ENCODE results near the gene TCTA. TPM values are rescaled to one million over a fixed set of nuclear protein-coding genes. Genes with fewer than 3 reads are reported as not detected.
A peak's percentile ranks its signal among the peaks of the same experiment; 100 is the strongest.

Gene TCTA
- total and polyA plus RNA-seq, 10 of the 15 experiments (the other 5 are each of a cell fraction or from before 2014, with no cell fraction given) = 6.5 to 30.5 (median 18.3) TPM

- in situ Hi-C loops (cut with MboI) (no loop called here), intact Hi-C loops (cut with micrococcal nuclease; ENCODE audit: unreplicated experiment) (no loop called here)
- DNase-seq (ENCODE audit: low read depth, low spot score) (no peak), ATAC-seq (no peak), FAIRE-seq (no peak)
- ChIA-PET POLR2A (interaction anchor here (0.5 to 1.7 kb wide), 6 partner anchors 10 to 104 kb away, joined by 3 to 7 read pairs (median 3); partner anchors contain the start of gene DAG1), SMC1A (ENCODE audit: uncharacterized antibody, unreplicated experiment) (interaction anchor here (0.8 to 1.8 kb wide), 4 partner anchors 12 to 291 kb away, joined by 3 to 7 read pairs (median 4); no protein-coding TSS in a partner anchor), RAD21 (ENCODE audit: unreplicated experiment) (no interaction called here), CTCF (interaction anchor here (0.8 to 1.4 kb wide), 4 partner anchors 10 to 120 kb away, joined by 3 read pairs; no protein-coding TSS in a partner anchor)
- Histone ChIP-seq H3K4me1 (ENCODE audit: control insufficient read depth, insufficient read depth, low read length) (peaks cover 5% of the 10 kb centered on the region; the same call in 1 of the 2 replicates), H3K9ac (ENCODE audit: control insufficient read depth, insufficient read depth, low read length) (no peak overlapping the region), H3K4me3 (no peak overlapping the region), H3K27me3 (replicated peaks in 1 of 2; ENCODE audit: control insufficient read depth in 2 of 2, insufficient read depth in 2 of 2, low read length in 1 of 2) (no peaks in the 10 kb centered on the region), H4K20me1 (ENCODE audit: control insufficient read depth, insufficient read depth) (no peaks in the 10 kb centered on the region), H3K9me3 (replicated peaks; ENCODE audit: control insufficient read depth, insufficient read depth, low read length) (no peaks in the 10 kb centered on the region), H3K4me2 (ENCODE audit: control insufficient read depth, insufficient read depth) (no peak overlapping the region), H3K36me3 (ENCODE audit: control insufficient read depth in 2 of 2, insufficient read depth in 2 of 2, low read length in 1 of 2) (no peaks in the 10 kb centered on the region), H3K27ac (ENCODE audit: control insufficient read depth, insufficient read depth) (no peak overlapping the region), H3K79me2 (ENCODE audit: control insufficient read depth, insufficient read depth, low read length) (no peaks in the 10 kb centered on the region), H2AFZ (ENCODE audit: control insufficient read depth, low read depth, low read length) (no peak overlapping the region)
- no peak for TF ChIP-seq IRF5 (IDR thresholded peaks at IDR 0.05; ENCODE audit: borderline replicate concordance)
- TF ChIP-seq TARDBP (IDR thresholded peaks at IDR 0.05; ENCODE audit: borderline replicate concordance) = no peak
- no TSS peak for BruUV-seq (replicated peaks)
- 39% methylated on average over 4 of the region's 4 CpGs for WGBS (ENCODE audit: insufficient coverage, insufficient replicate concordance, low lambda C conversion rate, missing lambda C conversion rate)
Observed at GRCh38 chr3:49460956-49461355, 48.7 kb downstream of the TCTA start.

- H3K9me3 ChIP-seq (replicated peaks; ENCODE audit: control insufficient read depth, insufficient read depth, low read length) = no peaks in the 10 kb centered on the region
- RAD21 ChIA-PET (ENCODE audit: unreplicated experiment) = interaction anchor here (0.6 kb wide), 1 partner anchor 18 kb away, joined by 3 read pairs; no protein-coding TSS in a partner anchor
- H3K27me3 ChIP-seq (replicated peaks in 1 of 2; ENCODE audit: control insufficient read depth in 2 of 2, insufficient read depth in 2 of 2, low read length in 1 of 2) = no peaks in the 10 kb centered on the region
- H2AFZ ChIP-seq (ENCODE audit: control insufficient read depth, low read depth, low read length) = peak overlapping the region; percentile 52
- H4K20me1 ChIP-seq (ENCODE audit: control insufficient read depth, insufficient read depth) = no peaks in the 10 kb centered on the region
- FAIRE-seq (no peak), DNase-seq (ENCODE audit: low read depth, low spot score) (no peak), ATAC-seq (peak; percentile 76)
- H3K4me1 ChIP-seq (ENCODE audit: control insufficient read depth, insufficient read depth, low read length) = peaks cover 5% of the 10 kb centered on the region; the same call in 1 of the 2 replicates
- no peak overlapping the region for H3K4me3 ChIP-seq
- no peak overlapping the region for H3K4me2 ChIP-seq (ENCODE audit: control insufficient read depth, insufficient read depth)
- H3K36me3 ChIP-seq (ENCODE audit: control insufficient read depth in 2 of 2, insufficient read depth in 2 of 2, low read length in 1 of 2) = no peaks in the 10 kb centered on the region
- POLR2A ChIA-PET = interaction anchor here (0.5 to 1.7 kb wide), 3 partner anchors 9 to 105 kb away, joined by 3 to 7 read pairs (median 5); partner anchors contain the start of gene DAG1
- SMC1A ChIA-PET (ENCODE audit: uncharacterized antibody, unreplicated experiment) = interaction anchor here (0.8 to 1.2 kb wide), 2 partner anchors 18 to 125 kb away, joined by 3 to 4 read pairs; no protein-coding TSS in a partner anchor
- no peak overlapping the region for H3K27ac ChIP-seq (ENCODE audit: control insufficient read depth, insufficient read depth)
- H3K79me2 ChIP-seq (ENCODE audit: control insufficient read depth, insufficient read depth, low read length) = no peaks in the 10 kb centered on the region
- H3K9ac ChIP-seq (ENCODE audit: control insufficient read depth, insufficient read depth, low read length) = peak overlapping the region; percentile 21; the same call in 1 of the 2 replicates
- 0% methylated on average over 1 of the region's 1 CpG for WGBS (ENCODE audit: insufficient coverage, insufficient replicate concordance, low lambda C conversion rate, missing lambda C conversion rate)
- in situ Hi-C loops (cut with MboI) = no loop called here
- intact Hi-C loops (cut with micrococcal nuclease; ENCODE audit: unreplicated experiment) = no loop called here
- no TSS peak for BruUV-seq (replicated peaks)
- CTCF ChIA-PET = interaction anchor here (0.8 to 1.4 kb wide), 2 partner anchors 32 to 45 kb away, joined by 3 read pairs; no protein-coding TSS in a partner anchor
- no peak for TF ChIP-seq FOXK2 (IDR thresholded peaks at IDR 0.05)
- no peak for TF ChIP-seq CHD4 (IDR thresholded peaks at IDR 0.05)
- no peak for TF ChIP-seq PKNOX1 (IDR thresholded peaks at IDR 0.05)
- TF ChIP-seq BCL11A (IDR thresholded peaks at IDR 0.05; ENCODE audit: low read depth, low read length) = no peak
- no peak for TF ChIP-seq CREB1 (IDR thresholded peaks at IDR 0.05; ENCODE audit: low read depth)
- TF ChIP-seq SUPT20H (IDR thresholded peaks at IDR 0.05; ENCODE audit: borderline replicate concordance, control insufficient read depth, low read depth, low read length) = no peak
- no peak for TF ChIP-seq USF1 (IDR thresholded peaks at IDR 0.05; ENCODE audit: borderline replicate concordance, extremely low read length, insufficient read depth, low read depth, low read length)
Observed at GRCh38 chr3:49461443-49462171, 49.4 kb downstream of the TCTA start.
